Effector CD8-positive, alpha-beta T cell (primary cell): ENCODE results near the gene SDC4.
A peak's percentile ranks its signal among the peaks of the same experiment; 100 is the strongest.

ENCODE experiments used
- DNase-seq: peaks from one replicate; lab custom pipeline; 2025; lab: John Stamatoyannopoulos, UW

The SDC4 gene

GRCh38 chr20:45318948-45319347, 29.3 kb downstream of the SDC4 start:
- DNase-seq = no peak

DNA sequence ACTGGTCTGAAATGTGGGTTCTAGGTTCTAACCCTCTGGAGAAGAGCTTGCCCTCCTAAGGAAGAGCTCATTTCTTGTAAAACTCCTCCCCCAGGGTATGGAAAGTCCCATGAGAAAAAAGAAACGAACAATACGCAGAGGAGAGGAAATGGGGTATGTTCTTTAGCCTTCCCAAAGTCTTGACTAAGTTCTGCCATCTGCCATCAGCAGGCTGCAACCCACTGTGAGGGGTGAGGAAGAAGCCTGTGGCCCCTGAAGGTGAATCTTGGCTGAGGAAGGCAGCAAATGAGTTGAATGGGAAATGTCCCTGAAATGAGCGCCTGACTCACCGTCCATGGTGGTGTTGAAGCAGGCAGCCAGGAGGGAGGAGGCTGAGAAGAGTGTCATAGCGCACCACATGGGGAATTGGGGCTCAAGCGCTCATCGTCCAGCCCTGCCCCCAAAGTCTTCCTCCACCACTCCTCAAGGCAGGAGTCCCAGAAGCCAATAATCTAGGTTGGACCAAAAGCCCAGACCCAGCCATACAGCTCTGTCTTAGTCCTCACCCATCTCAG, 29.8 kb downstream of the SDC4 start:
- no peak for DNase-seq

DNA sequence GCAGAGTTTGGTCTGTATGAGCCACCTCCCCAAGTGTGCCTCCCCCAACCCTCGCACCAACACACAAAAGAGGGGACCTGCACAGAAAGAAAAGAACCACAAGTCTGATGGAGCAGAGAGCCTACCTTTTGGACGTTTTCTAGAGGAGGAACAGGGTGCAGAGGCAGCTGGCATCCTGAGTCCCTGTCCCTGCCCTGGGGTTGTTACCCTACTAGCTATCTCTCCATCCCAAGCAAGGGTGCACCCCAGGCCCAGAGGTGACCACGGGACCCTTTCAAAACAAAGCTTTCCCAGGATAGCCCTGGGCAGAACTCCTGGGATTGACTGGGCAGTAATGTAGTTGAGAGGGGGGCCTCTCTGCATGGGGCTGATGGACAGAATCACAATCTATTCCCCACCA, 30.4 kb downstream of the SDC4 start:
- no peak for DNase-seq

GRCh38 chr20:45316150-45317080, 31.8 kb downstream of the SDC4 start:
- DNase-seq = no peak

DNA sequence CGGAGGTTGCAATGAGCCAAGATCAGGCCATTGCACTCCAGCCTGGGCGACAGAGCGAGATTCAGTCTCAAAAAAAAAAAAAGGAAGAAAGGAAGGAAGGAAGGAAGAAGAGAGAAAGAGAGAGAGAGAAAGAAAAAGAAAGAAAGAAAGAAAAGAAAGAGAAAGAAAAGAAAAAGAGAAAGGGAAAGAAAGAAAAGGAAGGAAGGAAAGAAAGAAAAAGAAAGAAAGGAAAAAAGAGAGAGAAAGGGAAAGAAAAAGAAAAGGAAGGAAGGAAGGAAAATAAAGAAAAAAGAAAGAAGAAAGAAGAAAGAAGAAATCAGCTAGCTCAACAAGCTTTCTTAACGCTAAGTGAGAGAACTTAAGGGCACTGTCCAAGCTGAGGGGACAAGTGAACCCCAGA, 32.6 kb downstream of the SDC4 start:
- no peak for DNase-seq

DNA sequence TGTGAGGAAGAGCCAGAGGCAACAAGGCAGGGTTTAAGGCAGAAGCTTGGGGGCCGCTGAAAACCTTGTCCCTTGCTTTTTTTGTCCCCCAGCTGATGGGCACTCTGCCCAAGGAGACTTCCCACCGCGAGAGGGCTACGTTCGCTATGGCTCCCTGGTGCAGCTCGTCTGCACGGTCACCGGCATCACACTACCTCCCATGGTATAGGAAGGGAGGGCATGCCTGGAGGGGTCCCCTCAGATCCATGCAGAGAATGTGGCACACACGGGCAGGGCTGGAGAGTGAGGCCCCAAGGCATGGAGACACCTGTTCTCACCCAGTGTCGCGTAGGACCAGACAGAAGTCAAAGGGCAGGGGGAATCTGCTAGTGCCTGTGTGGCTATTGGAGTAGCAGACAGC, 34.3 kb downstream of the SDC4 start:
- DNase-seq = no peak

DNA sequence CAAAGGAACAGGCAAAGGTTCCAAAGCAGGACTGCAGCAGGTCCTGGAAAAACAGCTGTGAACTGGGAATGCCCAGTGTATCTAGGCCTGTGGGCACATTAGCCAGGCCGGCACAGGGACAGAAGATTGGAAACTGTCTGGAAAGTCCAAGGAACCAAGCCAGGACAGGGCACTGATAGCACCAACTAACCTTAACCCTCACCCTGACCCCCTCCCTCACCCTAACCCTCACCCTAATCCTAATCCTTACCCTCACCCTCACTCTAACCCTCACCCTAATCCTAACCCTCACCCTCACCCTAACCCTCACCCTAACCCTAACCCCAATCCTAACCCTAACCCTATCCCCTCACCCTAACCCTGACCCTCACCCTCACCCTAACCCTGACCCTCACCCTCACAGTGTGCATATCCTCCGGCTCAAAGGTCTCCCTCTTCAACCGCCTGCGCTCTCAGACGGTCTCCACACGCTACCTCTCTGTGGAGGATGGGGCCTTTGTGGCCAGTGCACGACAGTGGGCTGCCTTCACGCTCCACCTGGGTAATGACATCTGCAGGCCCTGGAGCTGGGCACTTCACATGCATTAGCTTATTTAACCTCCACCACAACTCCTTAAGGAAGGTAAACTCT, 35.0 kb downstream of the SDC4 start:
- DNase-seq = no peak

DNA sequence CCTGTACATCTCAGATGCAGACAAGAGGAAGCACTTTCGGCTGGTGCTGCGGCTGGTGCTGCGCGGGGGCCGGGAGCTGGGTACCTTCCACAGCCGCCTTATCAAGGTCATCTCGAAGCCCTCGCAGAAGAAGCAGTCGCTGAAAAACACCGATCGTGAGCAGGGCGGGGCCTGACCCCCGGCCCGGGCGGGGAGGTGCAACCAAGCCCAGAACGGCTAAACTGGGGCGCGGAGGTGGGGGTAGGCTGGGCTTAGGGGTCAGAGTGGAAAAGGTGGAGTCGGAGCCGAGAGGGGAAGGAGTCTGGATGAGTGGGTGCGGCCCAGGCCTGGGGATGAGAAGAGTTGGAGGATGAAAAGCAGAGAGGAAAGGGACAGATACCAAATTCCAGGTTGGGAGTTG, 36.0 kb downstream of the SDC4 start:
- no peak for DNase-seq

DNA sequence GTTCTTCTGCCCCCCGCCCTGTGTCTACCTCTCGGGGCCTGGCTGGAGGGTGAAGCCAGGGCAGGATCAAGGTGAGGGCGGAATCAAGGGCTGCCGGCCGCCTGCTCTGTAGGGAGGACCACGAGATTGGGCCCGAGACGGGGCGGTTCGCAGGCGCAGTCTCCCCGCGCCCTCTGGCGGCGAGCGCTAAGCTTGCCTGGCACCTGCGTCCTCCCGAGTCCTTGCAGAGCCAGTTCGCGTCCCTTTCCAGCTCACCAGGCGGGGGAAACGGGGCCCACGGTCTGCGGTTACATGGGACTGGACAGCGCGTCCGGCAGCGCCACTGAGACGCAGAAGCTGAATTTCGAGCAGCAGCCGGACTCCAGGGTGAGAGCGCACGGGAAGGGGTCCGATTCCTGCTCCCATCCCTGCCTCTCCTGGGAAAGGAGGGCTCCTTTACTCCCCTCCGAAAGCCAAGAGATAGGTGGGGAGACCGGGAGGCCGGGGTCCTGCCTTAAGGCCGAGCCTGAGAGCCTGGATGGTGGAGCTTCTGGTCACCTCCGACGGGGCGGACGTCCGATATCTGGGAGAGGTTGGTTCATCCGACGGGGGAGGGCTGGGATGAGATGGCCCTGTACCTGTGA, 36.5 kb downstream of the SDC4 start:
- peak; percentile 14 for DNase-seq

DNA sequence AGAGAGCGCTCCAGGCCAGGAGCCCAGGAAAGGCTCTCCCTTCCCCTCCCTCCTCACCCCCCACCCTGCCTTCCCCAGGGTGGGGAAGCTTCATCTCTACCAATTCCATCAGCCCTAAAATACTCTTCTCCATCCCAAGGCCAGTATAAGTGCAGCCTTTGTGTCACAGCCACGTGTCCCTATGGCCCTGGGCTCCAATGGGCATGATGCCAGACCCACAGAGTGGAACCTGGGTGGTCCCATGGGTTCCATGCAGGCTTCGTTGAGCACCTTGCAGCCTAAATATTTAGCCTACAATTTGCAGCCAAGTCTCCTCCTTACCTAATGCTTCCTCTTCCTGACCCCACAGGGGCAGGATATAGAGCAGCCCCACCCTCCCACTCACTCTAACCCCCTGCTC, 39.1 kb downstream of the SDC4 start:
- no peak for DNase-seq

- no peak for DNase-seq
These were observed 40.0 kb downstream of the SDC4 start, which contains the start of gene MATN4 for GRCh38 chr20:45308117-45308778. Gene MATN4, minus strand, starts transcription at chr20:45308299. Its CDS starts 2,717 bp downstream, at chr20:45305582.

- DNase-seq = no peak
These were observed 41.1 kb downstream of the SDC4 start for GRCh38 chr20:45307076-45307640.

GRCh38 chr20:45306431-45306982, 41.7 kb downstream of the SDC4 start, which contains the start of gene RBPJL:
Gene RBPJL, plus strand, starts transcription at chr20:45306840. Its CDS starts 83 bp downstream, at chr20:45306923.
- DNase-seq = peak; percentile 31

DNA sequence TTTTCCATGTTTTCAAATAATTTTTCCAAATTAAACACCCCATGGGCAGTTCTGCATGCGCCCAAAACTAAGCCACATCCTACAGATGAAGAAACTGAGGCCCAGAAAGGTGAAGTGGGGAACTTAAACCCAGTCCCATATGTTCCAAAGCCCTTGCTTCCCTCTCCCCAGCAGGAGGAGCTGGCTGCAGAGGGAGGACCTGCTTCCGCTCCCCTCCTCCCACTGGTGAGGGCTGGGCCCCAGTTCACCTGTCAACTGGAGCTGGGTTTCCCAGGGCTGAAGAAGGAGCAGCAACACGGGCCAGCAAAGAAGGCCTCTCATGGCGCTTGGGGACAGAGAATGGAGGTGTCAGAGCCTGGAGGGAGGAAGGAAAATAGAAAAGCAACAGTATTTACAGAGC, 43.0 kb downstream of the SDC4 start:
- no peak for DNase-seq

GRCh38 chr20:45304464-45304999, 43.7 kb downstream of the SDC4 start:
- no peak for DNase-seq

DNA sequence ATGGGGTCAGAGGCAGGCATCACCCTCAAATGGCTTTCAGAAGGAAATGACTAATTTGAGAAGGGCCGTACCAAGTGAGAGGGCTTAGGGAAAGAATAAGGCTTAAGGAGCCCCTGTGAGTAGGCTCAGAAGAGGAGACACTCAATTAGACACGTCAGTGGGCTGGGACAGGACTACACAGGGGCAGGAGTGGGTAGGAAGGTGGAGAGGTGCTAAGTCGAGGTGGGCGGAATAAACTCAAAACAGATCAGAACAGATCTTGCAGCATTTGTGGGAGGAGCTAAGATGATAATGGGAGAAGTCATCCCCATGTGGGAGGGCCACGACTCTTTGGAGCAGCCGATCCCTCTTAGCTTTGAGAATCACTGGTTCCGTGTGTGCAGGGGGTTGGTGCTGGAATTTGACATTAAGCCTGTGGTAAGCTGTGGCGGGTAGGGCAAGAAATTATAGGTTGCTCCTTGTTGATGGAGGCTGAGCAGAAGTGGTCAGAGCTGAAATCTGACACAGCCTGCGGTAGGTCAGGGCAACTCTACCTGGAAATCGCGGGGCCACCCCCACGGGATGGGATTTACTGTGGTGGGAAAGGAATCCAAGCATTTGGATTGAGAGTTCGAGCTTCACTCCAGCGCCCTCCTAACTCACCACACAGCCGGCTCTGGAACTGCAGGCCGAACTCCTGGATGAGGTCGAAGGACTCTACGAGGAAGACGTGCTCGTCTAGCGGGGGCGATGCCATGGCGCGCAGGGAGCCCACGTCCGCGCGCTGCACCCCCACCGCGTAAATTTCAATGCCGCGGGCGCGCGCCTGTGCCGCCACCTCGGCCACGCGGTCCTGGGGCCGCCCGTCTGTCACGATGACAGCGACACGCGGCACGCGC, 44.4 kb downstream of the SDC4 start:
- DNase-seq = no peak

DNA sequence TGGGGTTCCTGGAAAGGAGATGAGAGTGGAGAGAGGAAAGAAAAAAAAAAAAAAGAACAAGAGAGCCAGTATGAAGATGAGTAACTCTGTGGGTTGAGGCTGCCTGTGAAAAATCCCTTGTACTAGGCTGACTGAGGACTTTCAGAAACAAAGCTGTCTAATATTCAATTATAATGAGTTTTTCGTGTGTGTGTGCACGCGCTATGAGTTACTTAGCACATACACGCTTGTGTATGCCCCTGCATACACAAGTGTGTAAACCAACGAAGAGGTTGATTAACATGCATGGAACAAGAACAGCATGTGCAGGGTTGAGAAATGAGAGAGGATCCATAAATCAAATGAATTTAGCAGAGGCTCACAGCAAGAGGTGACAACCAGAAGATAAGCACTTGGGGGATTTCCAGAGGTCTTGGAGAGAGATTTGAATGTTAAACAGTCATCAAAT, 46.4 kb downstream of the SDC4 start:
- DNase-seq = no peak

GRCh38 chr20:45300961-45301360, 47.3 kb downstream of the SDC4 start:
- DNase-seq = no peak

GRCh38 chr20:45299786-45300185, 48.4 kb downstream of the SDC4 start:
- DNase-seq = no peak
